Measurements from ENCODE around the gene WDR49.

DNA sequence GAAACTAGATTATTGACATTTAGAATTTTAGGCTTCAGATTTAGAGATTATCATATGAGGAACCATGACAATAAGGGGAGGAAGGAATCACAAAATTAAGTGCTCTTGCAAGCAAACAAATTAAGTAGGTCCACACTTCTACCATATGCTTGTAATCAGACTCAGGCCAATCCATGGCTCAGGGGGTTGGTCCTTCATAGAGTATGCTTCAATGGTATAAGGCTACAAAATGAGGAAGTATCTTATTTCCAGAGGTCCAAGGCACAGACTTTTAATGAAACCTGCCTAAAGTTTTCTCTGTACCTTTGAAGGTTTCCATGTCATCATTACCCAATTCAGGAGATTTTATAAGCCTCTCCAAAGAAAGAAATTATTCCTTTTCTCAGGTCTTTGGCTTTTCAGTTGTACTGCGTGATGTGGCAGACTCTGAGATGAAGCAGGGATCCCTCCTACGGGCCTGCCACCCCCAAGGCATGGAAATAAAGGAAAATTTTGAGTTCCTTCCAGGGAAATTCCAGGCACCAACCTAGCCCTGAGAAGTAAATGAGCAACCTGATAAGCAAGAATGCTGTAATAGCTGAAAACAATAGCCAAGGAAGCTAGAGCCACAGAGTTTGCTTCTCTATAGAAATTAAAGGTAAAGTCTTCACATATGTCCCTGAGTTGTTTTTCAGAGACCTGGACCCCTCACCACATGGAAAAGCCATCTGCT, 216.2 kb downstream of the WDR49 start:
- TF ChIP-seq, protein P1, sequence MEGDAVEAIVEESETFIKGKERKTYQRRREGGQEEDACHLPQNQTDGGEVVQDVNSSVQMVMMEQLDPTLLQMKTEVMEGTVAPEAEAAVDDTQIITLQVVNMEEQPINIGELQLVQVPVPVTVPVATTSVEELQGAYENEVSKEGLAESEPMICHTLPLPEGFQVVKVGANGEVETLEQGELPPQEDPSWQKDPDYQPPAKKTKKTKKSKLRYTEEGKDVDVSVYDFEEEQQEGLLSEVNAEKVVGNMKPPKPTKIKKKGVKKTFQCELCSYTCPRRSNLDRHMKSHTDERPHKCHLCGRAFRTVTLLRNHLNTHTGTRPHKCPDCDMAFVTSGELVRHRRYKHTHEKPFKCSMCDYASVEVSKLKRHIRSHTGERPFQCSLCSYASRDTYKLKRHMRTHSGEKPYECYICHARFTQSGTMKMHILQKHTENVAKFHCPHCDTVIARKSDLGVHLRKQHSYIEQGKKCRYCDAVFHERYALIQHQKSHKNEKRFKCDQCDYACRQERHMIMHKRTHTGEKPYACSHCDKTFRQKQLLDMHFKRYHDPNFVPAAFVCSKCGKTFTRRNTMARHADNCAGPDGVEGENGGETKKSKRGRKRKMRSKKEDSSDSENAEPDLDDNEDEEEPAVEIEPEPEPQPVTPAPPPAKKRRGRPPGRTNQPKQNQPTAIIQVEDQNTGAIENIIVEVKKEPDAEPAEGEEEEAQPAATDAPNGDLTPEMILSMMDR (IDR thresholded peaks at IDR 0.05): no peak
- TF ChIP-seq EZH2 (IDR thresholded peaks at IDR 0.05; ENCODE audit: borderline replicate concordance, insufficient read depth, low read depth, low read length, poor library complexity, severe bottlenecking): no peak

Measured in B cell (primary cell).